HFFc6 (cell line): ENCODE measurements around the gene PRR20B. TPM values are rescaled to one million over a fixed set of nuclear protein-coding genes. Genes with fewer than 3 reads are reported as not detected.
"Not testable (repeated sequence)": the region's sequence is repeated elsewhere in the genome, so short reads cannot be mapped to it uniquely, and the experiment has no call there.

Source experiments
- DNase-seq: peaks from one replicate; pipeline ENCODE4 v3.0.0-alpha.2; 2018
- H3K27ac Mint-ChIP-seq: 2 replicates; pipeline ENCODE4 v1.8.0; 2020; ENCODE audit warnings: mild to moderate bottlenecking, mixed read lengths
- H3K27me3 Mint-ChIP-seq: 2 replicates; pipeline ENCODE4 v1.8.0; 2021; ENCODE audit warnings: mild to moderate bottlenecking, moderate library complexity, mixed read lengths; ENCODE audit not compliant: insufficient read depth
- H3K36me3 Mint-ChIP-seq: 2 replicates; pipeline ENCODE4 v1.8.0; 2021; ENCODE audit warnings: low read depth, mixed read lengths
- H3K4me1 Mint-ChIP-seq: 2 replicates; pipeline ENCODE4 v1.8.0; 2020; ENCODE audit warnings: low read depth, mixed read lengths
- H3K4me3 Mint-ChIP-seq: 2 replicates; pipeline ENCODE4 v1.8.0; 2020; ENCODE audit warnings: mild to moderate bottlenecking, moderate library complexity, mixed read lengths
- H3K9me3 Mint-ChIP-seq: 2 replicates; pipeline ENCODE4 v1.8.0; 2020; ENCODE audit warnings: mild to moderate bottlenecking, mixed read lengths
- CTCF ChIP-seq: fragments of 200-600 bp; sonication (generic); IDR thresholded peaks from 2 replicates; pipeline ENCODE4 v1.5.0; 2021; ENCODE audit warnings: antibody characterized with exemption, mild to moderate bottlenecking
- total RNA-seq, 6 experiments: library from RNA; stranded (reverse); fragmentation: NEBNext Ultra II Directional; extraction: Animal tissue kit (Norgen Biotek cat#: 25700); gene quantifications; 2 replicates in 1 of 6; 3 replicates in 5 of 6; pipeline ENCODE4 v1.2.3, GENCODE V29; 2021

The PRR20B gene
- total RNA-seq, 6 experiments from 2014 or later: not detected

GRCh38 chr13:57138988-57139387 lies 8.3 kb upstream of the PRR20B start:
- H3K27me3 Mint-ChIP-seq: no peaks in the 10 kb centered on the region

GRCh38 chr13:57139781-57140180 lies 7.5 kb upstream of the PRR20B start:
- not testable (repeated sequence) for H3K27ac Mint-ChIP-seq, H3K36me3 Mint-ChIP-seq, H3K4me3 Mint-ChIP-seq, H3K4me1 Mint-ChIP-seq, DNase-seq, H3K9me3 Mint-ChIP-seq, H3K27me3 Mint-ChIP-seq

More at GRCh38 chr13:57138988-57139387, 8.3 kb upstream of the PRR20B start:
- H3K4me1 Mint-ChIP-seq: no peaks in the 10 kb centered on the region
- no peaks in the 10 kb centered on the region for H3K36me3 Mint-ChIP-seq
- no peak for TF ChIP-seq CTCF
- H3K4me3 Mint-ChIP-seq: no peak overlapping the region
- peaks cover 8% of the 10 kb centered on the region for H3K9me3 Mint-ChIP-seq
- no peak for DNase-seq
- no peak overlapping the region for H3K27ac Mint-ChIP-seq

- H3K4me1 Mint-ChIP-seq, H3K36me3 Mint-ChIP-seq, H3K4me3 Mint-ChIP-seq, H3K27ac Mint-ChIP-seq, H3K9me3 Mint-ChIP-seq, H3K27me3 Mint-ChIP-seq, DNase-seq: not testable (repeated sequence)
These were observed 6.9 kb upstream of the PRR20B start, which contains the start of gene PRR20A for GRCh38 chr13:57140235-57140968. Gene PRR20A (plus strand): TSS chr13:57140918. CDS start chr13:57141305, 387 bp downstream.

GRCh38 chr13:57148106-57148505 lies 818 bp downstream of the PRR20B start:
- not testable (repeated sequence) for H3K27ac Mint-ChIP-seq, H3K36me3 Mint-ChIP-seq, H3K4me3 Mint-ChIP-seq, DNase-seq, H3K27me3 Mint-ChIP-seq, H3K9me3 Mint-ChIP-seq, H3K4me1 Mint-ChIP-seq

GRCh38 chr13:57153761-57154160 lies 6.5 kb downstream of the PRR20B start, which contains the start of gene PRR20C:
Gene PRR20C (plus strand): TSS chr13:57154061. CDS start chr13:57154448, 387 bp downstream.
- H3K4me3 Mint-ChIP-seq, H3K36me3 Mint-ChIP-seq, H3K27me3 Mint-ChIP-seq, DNase-seq, H3K27ac Mint-ChIP-seq, H3K4me1 Mint-ChIP-seq, H3K9me3 Mint-ChIP-seq: not testable (repeated sequence)

GRCh38 chr13:57160332-57160731 lies 13.0 kb downstream of the PRR20B start, which contains the start of gene PRR20D:
Gene PRR20D (plus strand): TSS chr13:57160632. CDS start chr13:57161019, 387 bp downstream.
- H3K36me3 Mint-ChIP-seq, DNase-seq, H3K27me3 Mint-ChIP-seq, H3K4me3 Mint-ChIP-seq, H3K4me1 Mint-ChIP-seq, H3K27ac Mint-ChIP-seq, H3K9me3 Mint-ChIP-seq: not testable (repeated sequence)

- H3K4me1 Mint-ChIP-seq, H3K27me3 Mint-ChIP-seq, H3K9me3 Mint-ChIP-seq, H3K4me3 Mint-ChIP-seq, H3K36me3 Mint-ChIP-seq, DNase-seq, H3K27ac Mint-ChIP-seq: not testable (repeated sequence)
These were observed 19.6 kb downstream of the PRR20B start, which contains the start of gene PRR20E for GRCh38 chr13:57166897-57167296. Gene PRR20E (plus strand): TSS chr13:57167197. CDS start chr13:57167584, 387 bp downstream.

GRCh38 chr13:57191667-57192066 lies 44.4 kb downstream of the PRR20B start:
- Mint-ChIP-seq H3K4me1 (no peaks in the 10 kb centered on the region), H3K4me3 (no peak overlapping the region), H3K36me3 (no peaks in the 10 kb centered on the region), H3K9me3 (no peaks in the 10 kb centered on the region), H3K27me3 (no peaks in the 10 kb centered on the region), H3K27ac (no peak overlapping the region)
- TF ChIP-seq CTCF: no peak
- DNase-seq: no peak

Other genes with a start within 250 kb of the PRR20B start
- not detected for gene PRR20A, start 6.6 kb upstream of the PRR20B start, total RNA-seq
- gene PRR20C, start 6.6 kb downstream of the PRR20B start, total RNA-seq: not detected
- gene PRR20D, start 13.1 kb downstream of the PRR20B start, total RNA-seq: not detected
- gene PRR20E, start 19.7 kb downstream of the PRR20B start, total RNA-seq: not detected